K562 (cell line): ENCODE data around the gene LMX1B. TPM values are rescaled to one million over a fixed set of nuclear protein-coding genes. Genes with fewer than 3 reads are reported as not detected.

ENCODE experiments used
- ATAC-seq: fragments of 200-7000 bp; cut with Tn5 transposase; 3 replicates; pipeline ENCODE4 v1.9.1; 2020; ENCODE audit warnings: moderate library complexity
- BruUV-seq: library from RNA; stranded (reverse); fragments of 400-500 nt; replicated peaks from 2 replicates; lab custom pipeline; 2021; lab: Mats Ljungman, UMichigan
- CTCF ChIA-PET: fragments of 300-600 bp; formaldehyde crosslinking; extraction: SDS; loops from one replicate; lab custom pipeline; 2021; ENCODE audit warnings: low intra/inter-chr PET ratio; lab: Yijun Ruan, JAX
- POLR2A ChIA-PET: fragments of 300-600, 350-650 bp; sonication (Branson Sonifier 250); formaldehyde crosslinking; extraction: SDS; loops from one replicate; lab custom pipeline; 2021; ENCODE audit warnings: antibody characterized with exemption, inconsistent platforms; lab: Yijun Ruan, JAX
- DNase-seq, 4 experiments: peaks; one replicate each; pipeline versions ENCODE4 v3.0.0 to v3.0.0-alpha.2; 2011 to 2018; ENCODE audit warnings: low spot score in 3 of 4, mixed read lengths in 3 of 4; ENCODE audit errors: extremely low read depth in 1 of 4
- FAIRE-seq: peaks from 2 replicates; lab custom pipeline; 2011; peaks lifted over from hg19 to GRCh38; lab: Jason Lieb, UNC
- H2AFZ ChIP-seq: 2 replicates; pipeline ENCODE4 v1.6.0; 2011; ENCODE audit warnings: low read depth, low read length, control low read depth, inconsistent platforms
- H3K27ac ChIP-seq: fragments of 200-600 bp; 3 replicates; pipeline ENCODE4 v1.8.0; 2011; ENCODE audit warnings: low read depth, mild to moderate bottlenecking, control low read depth, inconsistent platforms, low read length, moderate library complexity, mixed read lengths; ENCODE audit errors: extremely low read depth
- H3K27me3 ChIP-seq, 2 experiments: fragments of 300-600 bp in 1 of 2; 2 replicates in 1 of 2; 3 replicates in 1 of 2; pipeline versions ENCODE4 v1.6.0 to v1.8.0; 2011; ENCODE audit warnings: inconsistent platforms in 2 of 2, low read length in 2 of 2, mild to moderate bottlenecking in 1 of 2, mixed read lengths in 1 of 2, moderate library complexity in 1 of 2; ENCODE audit not compliant: control insufficient read depth in 2 of 2, insufficient read depth in 2 of 2
- H3K36me3 ChIP-seq: fragments of 300-600 bp; 3 replicates; pipeline ENCODE4 v1.8.0; 2011; ENCODE audit warnings: mild to moderate bottlenecking, low read length, inconsistent platforms; ENCODE audit not compliant: control insufficient read depth, insufficient read depth
- H3K4me1 ChIP-seq, 2 experiments: fragments of 200-600 bp in 1 of 2; replicated peaks in 1 of 2; 2 replicates in 1 of 2; 3 replicates in 1 of 2; pipeline versions ENCODE4 v1.5.1 to v1.8.0; 2011; ENCODE audit warnings: inconsistent platforms in 2 of 2, low read length in 2 of 2, mild to moderate bottlenecking in 1 of 2, mixed read lengths in 1 of 2, moderate library complexity in 1 of 2; ENCODE audit not compliant: control insufficient read depth in 2 of 2, insufficient read depth in 2 of 2
- H3K4me2 ChIP-seq: 2 replicates; pipeline ENCODE4 v1.6.1; 2011; ENCODE audit warnings: low read length, control low read depth, inconsistent platforms, mixed read lengths; ENCODE audit not compliant: insufficient read depth
- H3K4me3 ChIP-seq: fragments of 200-600 bp; sonication (generic), shearing (Covaris generic); 2 replicates; pipeline ENCODE4 v1.5.1; 2016; ENCODE audit warnings: control low read depth, inconsistent platforms
- H3K79me2 ChIP-seq: fragments of 200-600 bp; 3 replicates; pipeline ENCODE4 v1.8.0; 2011; ENCODE audit warnings: low read length, inconsistent platforms; ENCODE audit not compliant: control insufficient read depth, insufficient read depth
- H3K9ac ChIP-seq, 2 experiments: 2 replicates each; pipeline versions ENCODE4 v1.6.0 to v1.6.1; 2011; ENCODE audit warnings: low read depth in 2 of 2, low read length in 2 of 2, control low read depth in 1 of 2, inconsistent platforms in 1 of 2, mild to moderate bottlenecking in 1 of 2, mixed read lengths in 1 of 2; ENCODE audit not compliant: insufficient read depth in 1 of 2
- H3K9me1 ChIP-seq: one replicate; pipeline ENCODE4 v1.6.0; 2011; ENCODE audit warnings: inconsistent platforms, mild to moderate bottlenecking, low read length, moderate library complexity; ENCODE audit not compliant: control insufficient read depth, insufficient read depth
- H3K9me3 ChIP-seq: replicated peaks from 2 replicates; pipeline ENCODE4 v1.5.1; 2011; ENCODE audit warnings: low read depth, low read length, inconsistent platforms; ENCODE audit not compliant: control insufficient read depth, insufficient read depth
- H4K20me1 ChIP-seq: replicated peaks from 2 replicates; pipeline ENCODE4 v1.6.1; 2011; ENCODE audit warnings: low read length, inconsistent platforms, mixed read lengths; ENCODE audit not compliant: control insufficient read depth, insufficient read depth
- GABPA ChIP-seq: fragments of 200-800 bp; sonication (Bioruptor generic); conservative IDR thresholded peaks from 2 replicates; pipeline ENCODE4 v1.6.1; 2016; ENCODE audit warnings: low read depth, missing genetic modification characterization, missing compliant biosample characterization
- GTF2F1 ChIP-seq: IDR thresholded peaks from 2 replicates; pipeline ENCODE4 v1.6.1; 2011; ENCODE audit warnings: low read depth, low read length, improper control_type of control experiment
- HNRNPL ChIP-seq: fragments of 200-400 bp; formaldehyde crosslinking; IDR thresholded peaks from 2 replicates; pipeline ENCODE4 v1.6.1; 2017; ENCODE audit warnings: low read depth, mild to moderate bottlenecking, low read length
- MEIS2 ChIP-seq: fragments of 450-650 bp; IDR thresholded peaks from 2 replicates; pipeline ENCODE4 v1.6.1; 2014; ENCODE audit warnings: mild to moderate bottlenecking; ENCODE audit not compliant: partially characterized antibody
- NBN ChIP-seq: fragments of 450-650 bp; IDR thresholded peaks from 2 replicates; pipeline ENCODE4 v1.6.1; 2016; ENCODE audit warnings: low read depth, mild to moderate bottlenecking
- NR2C1 ChIP-seq, 2 experiments: fragments of 450-650 bp; IDR thresholded peaks; 2 replicates each; pipeline ENCODE4 v1.6.1; 2017; ENCODE audit warnings: mild to moderate bottlenecking in 2 of 2, antibody characterized with exemption in 1 of 2, inconsistent platforms in 1 of 2, missing compliant biosample characterization in 1 of 2, missing genetic modification characterization in 1 of 2
- NUFIP1 ChIP-seq: fragments of 450-650 bp; IDR thresholded peaks from 2 replicates; pipeline ENCODE4 v1.6.1; 2018; ENCODE audit not compliant: partially characterized antibody
- PHB ChIP-seq: fragments of 250-450 bp; sonication (Bioruptor Pico); IDR thresholded peaks from 2 replicates; pipeline ENCODE4 v1.5.0; 2021
- POLR2A ChIP-seq: fragments of 450-650 bp; conservative IDR thresholded peaks from 2 replicates; pipeline ENCODE4 v1.6.1; 2016
- STAG1 ChIP-seq: sonication (generic); formaldehyde crosslinking; IDR thresholded peaks from 2 replicates; pipeline ENCODE4 v1.5.0; 2020; ENCODE audit warnings: missing genetic modification reagents, borderline replicate concordance
- TBP ChIP-seq: optimal IDR thresholded peaks from 2 replicates; pipeline ENCODE3; 2011; ENCODE audit warnings: low read depth, low read length, improper control_type of control experiment
- ZNF583 ChIP-seq: fragments of 250-450 bp; sonication (Bioruptor Pico); IDR thresholded peaks from 2 replicates; pipeline ENCODE4 v1.4.0; 2020
- WGBS: fragments of 100-300 bp; shearing (Covaris generic); methylation state at CpG from one replicate; pipeline ENCODE4 v1.1.6; 2016; ENCODE audit warnings: low coverage, mixed read lengths; ENCODE audit not compliant: insufficient coverage; ENCODE audit errors: missing lambda C conversion rate; 5-methylcytosine and 5-hydroxymethylcytosine counted together
- in situ Hi-C: fragments of 300-500 bp; cut with MboI; formaldehyde crosslinking; loops from 4 replicates; pipeline ENCODE4 v1.15.0; 2018; ENCODE audit warnings: inconsistent platforms, mixed read lengths
- intact Hi-C: fragments of 100-400 bp; cut with micrococcal nuclease; formaldehyde crosslinking; loops from 2 replicates; pipeline ENCODE4 v1.14.2; 2022
- polyA plus RNA-seq, 8 experiments: library from polyadenylated mRNA; depleted of rRNA in 4 of 8; stranded (reverse) in 5 of 8; unstranded in 3 of 8; fragments of >200 nt; fragmentation: Nextera tagmentation in 2 of 8; fragmentation: Illumina TruSeq in 1 of 8; extraction: Ambion mirVana in 2 of 8; extraction: Trizol in 1 of 8; gene quantifications; 2 replicates each; pipeline versions ENCODE4 v1.2.1 to v1.2.3, GENCODE V29; 2011 to 2014; ENCODE audit warnings: inconsistent platforms in 1 of 8, missing spikeins in 1 of 8
- total RNA-seq, 7 experiments: library from RNA; depleted of rRNA in 6 of 7; stranded (reverse); fragments of >200 nt in 6 of 7; fragmentation: Illumina TruSeq in 2 of 7; extraction: Trizol in 2 of 7; gene quantifications; 2 replicates each; pipeline versions ENCODE4 v1.2.1 to v1.2.3, GENCODE V29; 2011 to 2021; ENCODE audit warnings: low replicate concordance in 1 of 7

LMX1B gene
- total and polyA plus RNA-seq, 9 of the 15 experiments (the other 6 are each of a cell fraction or from before 2014, with no cell fraction given): not detected

- Histone ChIP-seq H3K9me1 (no peaks in the 10 kb centered on the region), H3K9me3 (no peaks in the 10 kb centered on the region), H3K9ac (no peak overlapping the region), H3K4me1 (peaks cover 0 to 27% of the 10 kb centered on the region in 2 experiments; a peak in 1 of 5 replicates), H3K4me2 (no peak overlapping the region), H3K79me2 (no peaks in the 10 kb centered on the region), H3K4me3 (no peak overlapping the region), H3K27ac (no peak overlapping the region), H4K20me1 (peaks cover 10% of the 10 kb centered on the region), H3K27me3 (peaks cover 15 to 75% of the 10 kb centered on the region in 2 experiments; a peak in 4 of 5 replicates), H3K36me3 (no peaks in the 10 kb centered on the region), H2AFZ (no peak overlapping the region)
- under 1% methylated on average over 11 of the region's 54 CpGs for WGBS
- ChIA-PET POLR2A (no interaction called here), CTCF (interaction anchor here (4.2 kb wide), 1 partner anchor 169 kb away, joined by 15 read pairs; no protein-coding TSS in a partner anchor)
- no peak for ATAC-seq
- in situ Hi-C loops: no loop called here
- no peak for FAIRE-seq
- no peak for DNase-seq
- no TSS peak for BruUV-seq
- no peak for TF ChIP-seq GABPA (tag)
- TF ChIP-seq NBN: no peak
- no peak for TF ChIP-seq PHB (CRISPR knock-in tag)
- TF ChIP-seq NUFIP1: no peak
- TF ChIP-seq ZNF583 (CRISPR knock-in tag): no peak
- TF ChIP-seq NR2C1 (IDR thresholded peaks at IDR 0.05): no peak
- no peak for TF ChIP-seq NR2C1 (tag; IDR thresholded peaks at IDR 0.05)
- TF ChIP-seq STAG1 (CRISPR knock-in tag): no peak
- TF ChIP-seq GTF2F1: no peak
- TF ChIP-seq TBP: no peak
- TF ChIP-seq HNRNPL: no peak
- TF ChIP-seq MEIS2: no peak
- no peak for TF ChIP-seq POLR2A
- intact Hi-C loops: loop anchor here (5.0 kb wide), 1 partner anchor 80 kb away; no protein-coding TSS in a partner anchor
Observed at GRCh38 chr9:126612326-126612812, 1.4 kb upstream of the LMX1B start.
